ENCODE results near the gene BLOC1S6. TPM values are rescaled to one million over a fixed set of nuclear protein-coding genes. Genes with fewer than 3 reads are reported as not detected.
A peak's percentile ranks its signal among the peaks of the same experiment; 100 is the strongest.

Gene BLOC1S6, protein sequence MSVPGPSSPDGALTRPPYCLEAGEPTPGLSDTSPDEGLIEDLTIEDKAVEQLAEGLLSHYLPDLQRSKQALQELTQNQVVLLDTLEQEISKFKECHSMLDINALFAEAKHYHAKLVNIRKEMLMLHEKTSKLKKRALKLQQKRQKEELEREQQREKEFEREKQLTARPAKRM
- 66.3 TPM for total RNA-seq
- 10 to 100 TPM; 37.9 to 53.1 (median 46.3) TPM for polyA plus RNA-seq

DNA sequence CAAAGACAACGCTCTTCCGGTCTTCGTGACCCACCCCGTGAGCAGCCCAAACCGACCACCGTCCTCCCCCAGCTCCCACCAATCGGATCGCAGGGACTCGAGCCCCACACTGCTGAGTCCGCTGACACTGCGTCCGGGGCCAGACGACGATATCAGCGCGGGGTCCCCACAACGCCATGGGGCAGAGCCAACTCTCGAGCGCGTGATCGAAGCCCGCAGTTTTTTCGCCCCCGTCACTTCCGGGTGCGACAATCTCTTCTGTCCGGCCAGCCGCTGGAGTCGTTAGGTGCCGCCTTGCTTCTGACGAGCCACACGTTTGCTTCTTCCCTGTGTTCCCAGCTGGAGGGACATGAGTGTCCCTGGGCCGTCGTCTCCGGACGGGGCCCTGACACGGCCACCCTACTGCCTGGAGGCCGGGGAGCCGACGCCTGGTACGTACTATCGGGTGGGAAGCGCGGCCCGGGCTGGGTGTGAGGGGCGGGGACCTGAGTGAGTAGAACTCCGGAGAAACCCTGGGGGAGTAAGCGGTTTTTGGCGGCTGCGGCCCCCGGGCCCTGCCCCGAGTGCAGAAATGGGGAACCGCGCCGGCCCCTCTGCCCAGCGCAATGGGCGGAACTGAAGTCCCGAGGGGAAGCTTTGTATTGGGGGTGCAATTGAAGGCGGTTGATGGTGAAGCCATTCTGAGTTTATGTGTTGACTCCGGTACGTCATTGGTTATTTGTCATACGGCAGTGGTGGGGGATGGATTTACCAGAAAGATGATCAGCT, at the start of gene BLOC1S6:
Gene BLOC1S6 (plus strand): TSS at position 285 of the 768 bp plus-strand sequence. CDS start 65 bp downstream, at position 350.
- Mint-ChIP-seq H3K9me3 (no peaks in the 10 kb centered on the region), H3K4me1 (peaks cover 23 to 56% (median 36%) of the 10 kb centered on the region in 4 donors), H3K36me3 (no peaks in the 10 kb centered on the region), H3K27ac (peak within 1 kb of the TSS; percentile 100), H3K27me3 (no peaks in the 10 kb centered on the region), H3K4me3 (peak within 1 kb of the TSS; percentile 97 to 100 (median 99))
- no peaks in the 10 kb centered on the region for H3K9me3 ChIP-seq (ENCODE audit: control insufficient read depth in 2 of 2, low read length in 2 of 2)
- peak within 1 kb of the TSS; percentile 98 for H3K27ac ChIP-seq (ENCODE audit: insufficient read depth, low read length, poor library complexity, severe bottlenecking)
- H3K27me3 ChIP-seq (ENCODE audit: control insufficient read depth, insufficient read depth, low read length), result no peaks in the 10 kb centered on the region
- peaks cover 52% of the 10 kb centered on the region for H3K4me1 ChIP-seq (ENCODE audit: control insufficient read depth, insufficient read depth, low read length, poor library complexity, severe bottlenecking)
- DNase-seq (peak; percentile 88 to 95 (median 92)), ATAC-seq (ENCODE audit: low read depth in 2 of 2) (peak; percentile 80 to 85)
- H3K36me3 ChIP-seq (ENCODE audit: control insufficient read depth, insufficient read depth, low read length), result no peaks in the 10 kb centered on the region
- H3K4me3 ChIP-seq (ENCODE audit: low read depth, low read length), result peak within 1 kb of the TSS; percentile 96

- no peaks in the 10 kb centered on the region for H3K9me3 ChIP-seq (ENCODE audit: control insufficient read depth in 2 of 2, low read length in 2 of 2)
- no peaks in the 10 kb centered on the region for H3K4me1 Mint-ChIP-seq
- no peak overlapping the region for H3K4me3 Mint-ChIP-seq
- no peaks in the 10 kb centered on the region for H3K9me3 Mint-ChIP-seq
- H3K36me3 ChIP-seq (ENCODE audit: control insufficient read depth, insufficient read depth, low read length), result no peaks in the 10 kb centered on the region
- ATAC-seq (ENCODE audit: low read depth in 2 of 2) (no peak), DNase-seq (no peak)
- H3K27ac ChIP-seq (ENCODE audit: insufficient read depth, low read length, poor library complexity, severe bottlenecking), result no peak overlapping the region
- no peak overlapping the region for H3K4me3 ChIP-seq (ENCODE audit: low read depth, low read length)
- no peaks in the 10 kb centered on the region for H3K36me3 Mint-ChIP-seq
- no peak overlapping the region for H3K27ac Mint-ChIP-seq
- no peaks in the 10 kb centered on the region for H3K4me1 ChIP-seq (ENCODE audit: control insufficient read depth, insufficient read depth, low read length, poor library complexity, severe bottlenecking)
- H3K27me3 ChIP-seq (ENCODE audit: control insufficient read depth, insufficient read depth, low read length), result no peaks in the 10 kb centered on the region
- peaks cover 15% of the 10 kb centered on the region for H3K27me3 Mint-ChIP-seq
These were observed 47.5 kb upstream of the BLOC1S6 start for GRCh38 chr15:45539680-45540079.

DNA sequence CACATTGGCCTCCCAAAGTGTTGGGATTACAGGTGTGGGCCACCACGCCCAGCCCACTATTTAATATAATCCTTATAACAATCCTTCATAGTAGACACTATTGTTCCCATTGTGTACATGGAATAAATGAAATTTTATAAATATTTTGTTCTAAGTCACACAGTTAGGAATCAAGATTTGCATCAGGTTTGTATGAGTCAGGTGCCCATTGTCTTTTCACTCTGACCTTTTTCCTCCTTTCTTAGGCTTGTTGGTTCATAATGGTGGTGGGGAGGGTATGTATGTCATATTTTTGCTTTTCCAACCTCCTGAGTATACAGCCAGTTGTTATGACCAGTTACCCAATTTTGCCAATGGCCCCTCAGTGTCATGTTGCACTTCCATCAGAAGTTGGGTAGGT, 46.6 kb upstream of the BLOC1S6 start:
- Mint-ChIP-seq H3K36me3 (no peaks in the 10 kb centered on the region), H3K27ac (no peak overlapping the region), H3K4me3 (no peak overlapping the region), H3K9me3 (no peaks in the 10 kb centered on the region), H3K4me1 (no peaks in the 10 kb centered on the region), H3K27me3 (peaks cover 14% of the 10 kb centered on the region)
- Histone ChIP-seq H3K27ac (ENCODE audit: insufficient read depth, low read length, poor library complexity, severe bottlenecking) (no peak overlapping the region), H3K9me3 (ENCODE audit: control insufficient read depth in 2 of 2, low read length in 2 of 2) (no peaks in the 10 kb centered on the region), H3K27me3 (ENCODE audit: control insufficient read depth, insufficient read depth, low read length) (no peaks in the 10 kb centered on the region), H3K4me3 (ENCODE audit: low read depth, low read length) (no peak overlapping the region), H3K4me1 (ENCODE audit: control insufficient read depth, insufficient read depth, low read length, poor library complexity, severe bottlenecking) (no peaks in the 10 kb centered on the region), H3K36me3 (ENCODE audit: control insufficient read depth, insufficient read depth, low read length) (no peaks in the 10 kb centered on the region)
- ATAC-seq (ENCODE audit: low read depth in 2 of 2) (no peak), DNase-seq (no peak)

- ATAC-seq (ENCODE audit: low read depth in 2 of 2), result no peak
- peaks cover 10% of the 10 kb centered on the region for H3K27me3 Mint-ChIP-seq
These were observed 44.1 kb upstream of the BLOC1S6 start for GRCh38 chr15:45543051-45543450.

DNA sequence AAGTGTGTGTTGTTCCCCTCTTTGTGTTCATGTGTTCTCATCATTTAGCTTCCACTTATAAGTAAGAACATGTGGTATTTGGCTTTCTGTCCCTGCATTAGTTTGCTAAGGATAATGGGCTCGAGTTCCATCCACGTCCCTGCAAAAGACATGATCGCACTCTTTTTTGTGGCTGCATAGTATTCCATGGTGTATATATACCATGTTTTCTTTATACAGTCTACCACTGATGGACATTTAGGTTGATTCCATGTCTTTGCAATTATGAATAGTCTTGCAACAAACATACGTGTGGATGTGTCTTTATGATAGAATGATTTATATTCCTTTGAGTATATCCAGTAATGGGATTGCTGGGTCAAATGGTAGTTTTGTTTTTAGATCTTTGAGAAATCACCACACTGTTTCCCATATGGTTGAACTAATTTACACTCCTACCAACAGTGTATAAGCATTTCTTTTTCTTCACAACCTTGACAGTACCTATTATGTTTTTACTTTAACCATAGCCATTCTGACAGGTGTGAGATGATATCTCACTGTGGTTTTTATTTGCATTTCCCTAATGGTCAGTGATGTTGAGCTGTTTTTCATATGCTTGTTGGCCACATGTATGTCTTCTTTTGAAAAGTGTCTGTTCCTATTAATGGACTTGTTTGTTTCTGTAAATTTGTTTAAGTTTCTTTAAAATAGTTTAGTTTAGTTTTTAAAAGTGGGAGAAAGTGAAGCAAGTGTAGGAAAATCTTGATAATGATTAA, 42.7 kb upstream of the BLOC1S6 start:
- H3K27ac Mint-ChIP-seq, result no peak overlapping the region
- Histone ChIP-seq H3K36me3 (ENCODE audit: control insufficient read depth, insufficient read depth, low read length) (no peaks in the 10 kb centered on the region), H3K9me3 (ENCODE audit: control insufficient read depth in 2 of 2, low read length in 2 of 2) (no peaks in the 10 kb centered on the region), H3K27me3 (ENCODE audit: control insufficient read depth, insufficient read depth, low read length) (no peaks in the 10 kb centered on the region), H3K4me3 (ENCODE audit: low read depth, low read length) (no peak overlapping the region), H3K4me1 (ENCODE audit: control insufficient read depth, insufficient read depth, low read length, poor library complexity, severe bottlenecking) (no peaks in the 10 kb centered on the region), H3K27ac (ENCODE audit: insufficient read depth, low read length, poor library complexity, severe bottlenecking) (no peak overlapping the region)
- no peak for DNase-seq
- peaks cover 13% of the 10 kb centered on the region for H3K27me3 Mint-ChIP-seq
- no peaks in the 10 kb centered on the region for H3K4me1 Mint-ChIP-seq
- no peak overlapping the region for H3K4me3 Mint-ChIP-seq
- no peaks in the 10 kb centered on the region for H3K36me3 Mint-ChIP-seq
- no peak for ATAC-seq (ENCODE audit: low read depth in 2 of 2)
- H3K9me3 Mint-ChIP-seq, result no peaks in the 10 kb centered on the region

More at GRCh38 chr15:45543051-45543450, 44.1 kb upstream of the BLOC1S6 start:
- H3K27ac Mint-ChIP-seq, result no peak overlapping the region
- Histone ChIP-seq H3K27ac (ENCODE audit: insufficient read depth, low read length, poor library complexity, severe bottlenecking) (no peak overlapping the region), H3K4me3 (ENCODE audit: low read depth, low read length) (no peak overlapping the region), H3K9me3 (ENCODE audit: control insufficient read depth in 2 of 2, low read length in 2 of 2) (no peaks in the 10 kb centered on the region), H3K36me3 (ENCODE audit: control insufficient read depth, insufficient read depth, low read length) (no peaks in the 10 kb centered on the region), H3K27me3 (ENCODE audit: control insufficient read depth, insufficient read depth, low read length) (no peaks in the 10 kb centered on the region), H3K4me1 (ENCODE audit: control insufficient read depth, insufficient read depth, low read length, poor library complexity, severe bottlenecking) (no peaks in the 10 kb centered on the region)
- H3K4me1 Mint-ChIP-seq, result no peaks in the 10 kb centered on the region
- H3K9me3 Mint-ChIP-seq, result no peaks in the 10 kb centered on the region
- H3K4me3 Mint-ChIP-seq, result no peak overlapping the region
- DNase-seq, result no peak
- no peaks in the 10 kb centered on the region for H3K36me3 Mint-ChIP-seq

- H3K27me3 Mint-ChIP-seq, result peaks cover 11% of the 10 kb centered on the region
- no peak for DNase-seq
- H3K4me3 Mint-ChIP-seq, result no peak overlapping the region
- Histone ChIP-seq H3K4me3 (ENCODE audit: low read depth, low read length) (no peak overlapping the region), H3K4me1 (ENCODE audit: control insufficient read depth, insufficient read depth, low read length, poor library complexity, severe bottlenecking) (no peaks in the 10 kb centered on the region), H3K9me3 (ENCODE audit: control insufficient read depth in 2 of 2, low read length in 2 of 2) (no peaks in the 10 kb centered on the region), H3K27ac (ENCODE audit: insufficient read depth, low read length, poor library complexity, severe bottlenecking) (no peak overlapping the region), H3K36me3 (ENCODE audit: control insufficient read depth, insufficient read depth, low read length) (no peaks in the 10 kb centered on the region), H3K27me3 (ENCODE audit: control insufficient read depth, insufficient read depth, low read length) (no peaks in the 10 kb centered on the region)
- no peaks in the 10 kb centered on the region for H3K4me1 Mint-ChIP-seq
- H3K36me3 Mint-ChIP-seq, result no peaks in the 10 kb centered on the region
- peaks cover 0 to 1% (median 0%) of the 10 kb centered on the region in 7 donors for H3K9me3 Mint-ChIP-seq
- ATAC-seq (ENCODE audit: low read depth in 2 of 2), result no peak
- no peak overlapping the region for H3K27ac Mint-ChIP-seq
These were observed 40.4 kb upstream of the BLOC1S6 start for GRCh38 chr15:45546789-45547188.

DNA sequence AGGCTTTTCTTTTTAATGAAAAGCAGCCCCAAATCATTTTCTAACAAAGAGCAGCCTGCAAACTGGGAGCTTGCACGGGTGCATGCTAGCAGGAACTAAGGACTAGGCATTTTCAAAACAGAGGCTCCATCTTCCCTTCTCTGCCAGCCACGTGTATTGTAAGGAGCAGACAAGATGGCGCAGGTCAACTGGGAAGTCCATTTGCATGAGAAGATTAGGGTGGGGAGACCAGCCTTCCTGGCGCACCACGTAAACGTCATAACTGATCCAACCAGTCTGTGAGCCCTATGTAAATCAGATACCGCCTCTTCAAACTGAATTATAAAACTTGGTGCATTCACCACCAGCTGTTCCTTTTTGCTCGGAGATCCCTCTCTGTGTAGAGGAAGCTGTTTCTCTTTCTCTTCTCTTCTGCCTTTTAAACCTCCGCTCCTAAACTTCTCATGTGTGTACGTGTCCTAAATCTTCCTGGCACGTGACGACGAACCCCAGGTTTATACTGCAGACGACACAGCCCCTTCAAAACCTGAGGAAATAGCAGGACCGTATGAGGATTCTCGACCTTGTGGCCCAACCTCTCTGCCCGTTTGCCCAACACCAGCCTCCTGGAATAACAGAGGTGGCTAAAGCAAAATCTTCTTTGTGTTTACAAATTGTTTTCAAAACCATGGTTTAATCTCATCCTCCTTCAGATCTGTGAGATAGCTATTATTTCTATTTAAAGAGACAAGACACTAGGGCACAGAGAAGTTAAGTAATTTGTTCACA, 38.2 kb upstream of the BLOC1S6 start:
- ATAC-seq (ENCODE audit: low read depth in 2 of 2) (no peak), DNase-seq (no peak)
- H3K27me3 Mint-ChIP-seq, result peaks cover 23% of the 10 kb centered on the region
- no peak overlapping the region for H3K4me3 Mint-ChIP-seq
- H3K36me3 ChIP-seq (ENCODE audit: control insufficient read depth, insufficient read depth, low read length), result no peaks in the 10 kb centered on the region
- H3K27me3 ChIP-seq (ENCODE audit: control insufficient read depth, insufficient read depth, low read length), result peaks cover 6% of the 10 kb centered on the region
- no peaks in the 10 kb centered on the region for H3K36me3 Mint-ChIP-seq
- no peak overlapping the region for H3K27ac ChIP-seq (ENCODE audit: insufficient read depth, low read length, poor library complexity, severe bottlenecking)
- no peak overlapping the region for H3K27ac Mint-ChIP-seq
- no peaks in the 10 kb centered on the region for H3K9me3 ChIP-seq (ENCODE audit: control insufficient read depth in 2 of 2, low read length in 2 of 2)
- H3K4me1 Mint-ChIP-seq, result no peaks in the 10 kb centered on the region
- no peak overlapping the region for H3K4me3 ChIP-seq (ENCODE audit: low read depth, low read length)
- H3K4me1 ChIP-seq (ENCODE audit: control insufficient read depth, insufficient read depth, low read length, poor library complexity, severe bottlenecking), result no peaks in the 10 kb centered on the region
- peaks cover 0 to 1% (median 0%) of the 10 kb centered on the region in 7 donors for H3K9me3 Mint-ChIP-seq
